HG02588 (cell line): ENCODE measurements around the gene ICAM4.
"Not testable (repeated sequence)": the region's sequence is repeated elsewhere in the genome, so short reads cannot be mapped to it uniquely, and the experiment has no call there.

Source experiments
- ATAC-seq: cut with Tn5 transposase; IDR thresholded peaks from one replicate; pipeline ENCODE4 v1.9.1; 2021; ENCODE audit warnings: mild to moderate bottlenecking, moderate library complexity; ENCODE audit not compliant: unreplicated experiment

Gene ICAM4

GRCh38 chr19:10336725-10337124 lies 50.0 kb downstream of the ICAM4 start:
- not testable (repeated sequence) for ATAC-seq
